GM12874 (cell line): ENCODE results near the gene DPAGT1.

Experiments
- CTCF ChIP-seq: IDR thresholded peaks from 2 replicates; pipeline ENCODE4 v1.5.1; 2011; ENCODE audit warnings: low read depth, mild to moderate bottlenecking, control low read depth, low read length, moderate library complexity; ENCODE audit not compliant: insufficient read depth

The DPAGT1 gene

GRCh38 chr11:119048644-119049043, 53.0 kb downstream of the DPAGT1 start:
- no peak for TF ChIP-seq CTCF

- TF ChIP-seq CTCF, result no peak
Measured at GRCh38 chr11:119047205-119047604, 54.4 kb downstream of the DPAGT1 start.
